Activated naive CD4-positive, alpha-beta T cell treated with anti-CD3 and anti-CD28 coated beads, Interleukin-2, amount 10 ng/mL, durations not matched to agents 7 days and 5 days (primary cell): ENCODE measurements around the gene NELL1.
"Not testable (repeated sequence)": the region's sequence is repeated elsewhere in the genome, so short reads cannot be mapped to it uniquely, and the experiment has no call there.

Experiments used
- CTCF ChIA-PET: fragments of 350-600 bp; sonication (Branson Sonifier 250); formaldehyde crosslinking; loops from one replicate; lab custom pipeline; 2021; ENCODE audit warnings: antibody characterized with exemption; lab: Charles Lee
- DNase-seq: peaks from one replicate; pipeline ENCODE4 v3.0.0-alpha.2; 2020
- H3K27ac Mint-ChIP-seq: one replicate; pipeline ENCODE4 v1.8.0; 2021; ENCODE audit warnings: mild to moderate bottlenecking, moderate library complexity, mixed read lengths
- H3K27me3 Mint-ChIP-seq: one replicate; pipeline ENCODE4 v1.8.0; 2021; ENCODE audit warnings: mild to moderate bottlenecking, mixed read lengths
- H3K36me3 Mint-ChIP-seq: one replicate; pipeline ENCODE4 v1.8.0; 2021; ENCODE audit warnings: mixed read lengths
- H3K4me1 Mint-ChIP-seq: one replicate; pipeline ENCODE4 v1.8.0; 2021; ENCODE audit warnings: mixed read lengths
- H3K4me3 Mint-ChIP-seq: one replicate; pipeline ENCODE4 v1.8.0; 2021; ENCODE audit warnings: mild to moderate bottlenecking, moderate library complexity, mixed read lengths
- H3K9me3 Mint-ChIP-seq: one replicate; pipeline ENCODE4 v1.8.0; 2021; ENCODE audit warnings: mixed read lengths

The NELL1 gene

GRCh38 chr11:21122523-21122922 is 453.1 kb downstream of the NELL1 start:
- no peaks in the 10 kb centered on the region for H3K4me1 Mint-ChIP-seq
- no peaks in the 10 kb centered on the region for H3K36me3 Mint-ChIP-seq
- CTCF ChIA-PET: no interaction called here
- H3K9me3 Mint-ChIP-seq: no peaks in the 10 kb centered on the region
- DNase-seq: no peak
- H3K27me3 Mint-ChIP-seq: no peaks in the 10 kb centered on the region
- no peak overlapping the region for H3K4me3 Mint-ChIP-seq
- H3K27ac Mint-ChIP-seq: no peak overlapping the region

DNA sequence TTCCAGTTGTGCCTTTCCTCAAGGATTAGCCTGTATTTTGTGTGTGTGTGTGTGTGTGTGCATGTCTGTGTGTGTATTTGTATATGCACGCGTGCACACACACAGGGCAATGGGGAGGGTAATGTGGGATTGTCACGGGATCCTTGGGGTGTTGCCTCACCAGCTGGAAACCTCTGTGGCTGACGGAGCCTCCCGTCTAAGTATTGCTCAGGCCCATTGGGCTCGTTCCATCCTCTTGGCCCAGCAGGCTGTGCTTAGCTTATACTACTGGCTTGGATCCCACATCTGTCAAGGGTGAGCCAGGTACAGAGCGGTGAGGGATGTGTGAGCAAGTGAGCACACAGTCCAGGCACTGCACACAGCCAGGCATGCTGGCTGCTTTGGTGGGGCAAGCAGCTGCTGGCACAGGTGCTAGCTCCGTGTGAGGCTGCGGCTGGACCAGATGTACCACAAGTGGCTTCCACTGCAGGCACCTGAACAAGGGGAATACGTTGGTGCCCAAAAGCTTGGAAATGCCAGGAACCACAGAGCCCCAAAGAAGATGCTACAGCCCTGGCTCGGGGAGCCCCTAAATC is 462.8 kb downstream of the NELL1 start:
- Mint-ChIP-seq H3K4me3 (no peak overlapping the region), H3K27me3 (no peaks in the 10 kb centered on the region), H3K27ac (no peak overlapping the region), H3K9me3 (no peaks in the 10 kb centered on the region), H3K36me3 (no peaks in the 10 kb centered on the region), H3K4me1 (no peaks in the 10 kb centered on the region)
- no peak for DNase-seq
- CTCF ChIA-PET: no interaction called here

DNA sequence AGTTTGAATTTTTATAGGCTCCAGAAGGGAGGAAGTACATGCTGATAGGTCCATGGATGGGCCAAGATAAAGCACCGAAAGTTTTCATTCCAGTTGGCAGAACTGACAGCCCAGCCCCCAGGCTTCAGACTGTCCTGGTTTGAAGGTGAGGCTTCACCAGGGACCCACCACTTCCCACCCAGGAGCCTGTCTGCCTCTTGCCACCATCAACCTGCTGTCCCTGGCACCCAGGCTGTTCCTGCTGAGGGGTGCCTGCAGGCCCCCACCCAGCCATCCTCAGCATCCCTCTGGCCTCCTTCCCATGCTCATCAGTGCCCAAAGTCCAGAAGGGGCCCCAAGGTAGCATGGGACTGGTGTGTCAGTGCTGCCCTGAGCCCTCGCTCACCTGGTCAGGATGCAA is 463.9 kb downstream of the NELL1 start:
- no peaks in the 10 kb centered on the region for H3K4me1 Mint-ChIP-seq
- H3K4me3 Mint-ChIP-seq: no peak overlapping the region
- CTCF ChIA-PET: no interaction called here
- no peaks in the 10 kb centered on the region for H3K27me3 Mint-ChIP-seq
- no peaks in the 10 kb centered on the region for H3K9me3 Mint-ChIP-seq
- H3K36me3 Mint-ChIP-seq: no peaks in the 10 kb centered on the region
- DNase-seq: no peak
- H3K27ac Mint-ChIP-seq: no peak overlapping the region

DNA sequence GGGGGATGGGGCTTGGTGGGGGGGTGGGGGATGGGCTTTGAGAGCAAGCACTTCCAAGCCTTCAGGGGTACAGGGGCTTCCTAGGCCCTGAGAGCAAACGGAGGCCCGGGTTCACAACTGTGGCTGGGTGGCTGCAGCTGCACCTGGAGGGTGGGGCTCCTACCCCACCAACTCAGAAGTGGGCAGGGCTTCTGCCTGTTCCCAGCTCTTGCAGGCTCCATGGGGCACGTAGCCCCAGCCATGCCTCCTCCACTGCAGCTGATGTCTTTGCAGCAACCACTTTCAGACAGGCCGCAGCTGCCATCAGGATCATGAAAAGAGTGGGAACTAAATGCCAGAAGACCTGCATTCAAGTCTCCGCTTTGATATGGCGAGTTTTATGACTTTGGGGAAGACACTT is 464.3 kb downstream of the NELL1 start:
- CTCF ChIA-PET: no interaction called here
- no peak for DNase-seq
- Mint-ChIP-seq H3K27me3 (no peaks in the 10 kb centered on the region), H3K36me3 (no peaks in the 10 kb centered on the region), H3K4me3 (no peak overlapping the region), H3K9me3 (no peaks in the 10 kb centered on the region), H3K27ac (no peak overlapping the region), H3K4me1 (no peaks in the 10 kb centered on the region)

DNA sequence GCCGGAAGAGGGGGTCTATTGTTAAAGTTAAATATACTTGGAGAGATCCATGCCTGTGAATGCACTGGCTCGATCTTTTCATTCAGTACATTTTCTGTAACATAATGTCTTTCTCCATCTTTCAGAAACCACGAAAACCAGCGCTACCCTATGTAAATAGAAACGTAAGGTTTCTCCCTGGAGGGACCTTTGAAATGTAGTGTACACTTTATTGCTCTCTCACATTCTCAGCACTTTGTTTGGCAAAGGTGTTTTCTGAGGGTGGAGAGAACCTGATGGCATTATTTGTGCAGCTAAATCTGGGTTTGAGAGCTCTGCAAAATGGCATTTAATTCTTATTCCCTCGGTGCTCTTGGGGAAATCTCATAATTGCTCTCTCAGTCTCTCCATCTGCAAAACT is 468.4 kb downstream of the NELL1 start:
- Mint-ChIP-seq H3K4me3 (no peak overlapping the region), H3K27me3 (no peaks in the 10 kb centered on the region), H3K9me3 (no peaks in the 10 kb centered on the region), H3K36me3 (no peaks in the 10 kb centered on the region), H3K4me1 (no peaks in the 10 kb centered on the region), H3K27ac (no peak overlapping the region)
- CTCF ChIA-PET: no interaction called here
- DNase-seq: no peak

GRCh38 chr11:21141557-21141956 is 472.2 kb downstream of the NELL1 start:
- H3K4me3 Mint-ChIP-seq, DNase-seq, H3K27me3 Mint-ChIP-seq, H3K4me1 Mint-ChIP-seq, CTCF ChIA-PET, H3K9me3 Mint-ChIP-seq, H3K36me3 Mint-ChIP-seq, H3K27ac Mint-ChIP-seq: not testable (repeated sequence)

DNA sequence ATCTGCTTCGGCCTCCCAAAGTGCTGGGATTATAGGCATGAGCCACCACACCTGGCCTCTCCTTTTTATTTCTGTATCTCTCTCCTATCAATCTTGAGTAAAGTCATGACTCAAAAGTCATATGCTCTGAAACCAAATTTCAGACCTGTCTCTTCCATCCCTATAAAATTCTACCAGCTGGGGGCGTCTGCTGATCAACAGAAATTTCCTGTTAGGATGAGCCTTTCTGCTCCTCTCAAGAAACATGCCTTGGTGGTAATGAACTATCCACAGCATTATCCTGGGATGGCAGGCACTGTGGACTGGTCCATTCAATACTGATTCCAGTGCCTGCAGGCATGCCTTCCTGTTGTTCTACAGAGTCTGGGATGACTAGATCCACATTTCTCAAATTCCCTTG is 472.6 kb downstream of the NELL1 start:
- no peaks in the 10 kb centered on the region for H3K4me1 Mint-ChIP-seq
- H3K9me3 Mint-ChIP-seq: peaks cover 4% of the 10 kb centered on the region
- no peaks in the 10 kb centered on the region for H3K36me3 Mint-ChIP-seq
- H3K27ac Mint-ChIP-seq: no peak overlapping the region
- CTCF ChIA-PET: no interaction called here
- no peak overlapping the region for H3K4me3 Mint-ChIP-seq
- DNase-seq: no peak
- H3K27me3 Mint-ChIP-seq: no peaks in the 10 kb centered on the region

DNA sequence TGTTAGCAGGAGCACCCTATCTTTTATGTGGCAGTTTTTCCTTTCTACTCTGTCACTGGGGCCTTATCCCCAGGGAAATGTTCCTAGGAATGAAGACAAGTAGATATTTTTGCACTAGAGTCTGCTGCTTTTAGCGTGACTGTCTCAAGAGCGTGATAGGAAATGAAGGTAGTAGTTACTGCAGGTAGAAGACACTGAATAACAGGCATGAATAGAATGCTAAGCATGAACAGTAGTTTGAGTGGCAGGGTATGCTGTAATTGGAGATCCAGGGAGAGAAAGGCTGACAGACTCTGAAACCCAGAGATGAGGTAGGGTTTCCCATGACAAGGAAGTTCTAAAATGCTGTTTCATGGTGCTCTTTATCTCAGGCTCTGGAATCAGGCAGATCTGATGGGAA is 475.1 kb downstream of the NELL1 start:
- H3K9me3 Mint-ChIP-seq: peaks cover 6% of the 10 kb centered on the region
- H3K4me3 Mint-ChIP-seq: no peak overlapping the region
- DNase-seq: no peak
- no peak overlapping the region for H3K27ac Mint-ChIP-seq
- no peaks in the 10 kb centered on the region for H3K4me1 Mint-ChIP-seq
- CTCF ChIA-PET: no interaction called here
- no peaks in the 10 kb centered on the region for H3K27me3 Mint-ChIP-seq
- H3K36me3 Mint-ChIP-seq: no peaks in the 10 kb centered on the region

DNA sequence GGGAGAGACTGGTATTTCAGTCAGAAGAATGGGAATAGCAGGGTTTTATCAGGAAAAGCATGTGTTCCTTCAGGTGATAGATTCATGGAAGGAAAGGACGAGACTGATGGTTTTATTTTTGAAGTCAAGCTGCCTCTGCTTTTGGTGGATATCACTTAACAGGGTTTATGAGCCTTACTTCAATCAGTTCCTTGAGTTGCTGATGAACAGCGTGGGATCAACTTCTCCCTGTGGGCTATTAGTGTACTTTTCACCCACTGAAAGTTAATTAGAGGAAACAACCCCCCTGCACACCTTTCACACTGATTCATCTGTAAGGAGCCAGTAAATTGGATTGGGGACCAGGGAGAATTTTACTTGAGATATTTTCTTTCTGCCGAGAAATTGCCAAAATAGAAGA is 479.0 kb downstream of the NELL1 start:
- H3K4me3 Mint-ChIP-seq: no peak overlapping the region
- DNase-seq: no peak

DNA sequence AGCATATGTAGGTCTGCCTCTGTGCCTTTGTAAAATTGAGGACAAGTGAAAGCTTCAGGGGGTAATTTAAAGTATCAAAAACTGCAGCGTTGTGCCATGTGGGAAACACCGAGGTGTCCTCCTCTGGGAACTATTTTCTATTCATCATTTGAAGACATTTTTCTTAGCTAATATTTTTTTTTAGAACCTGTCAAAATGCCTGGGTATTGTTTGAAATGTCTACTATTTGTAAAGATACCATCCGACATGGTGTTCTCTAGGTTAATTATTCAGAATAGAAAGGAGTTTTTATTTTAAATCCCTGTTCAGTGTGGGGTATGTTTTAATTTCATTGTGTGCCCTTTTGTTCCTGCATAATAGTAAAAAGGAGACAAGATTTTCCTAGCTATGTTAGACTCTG is 490.8 kb downstream of the NELL1 start:
- H3K27me3 Mint-ChIP-seq: no peaks in the 10 kb centered on the region
- CTCF ChIA-PET: no interaction called here
- no peak overlapping the region for H3K27ac Mint-ChIP-seq
- H3K36me3 Mint-ChIP-seq: no peaks in the 10 kb centered on the region
- DNase-seq: no peak
- no peaks in the 10 kb centered on the region for H3K9me3 Mint-ChIP-seq
- no peaks in the 10 kb centered on the region for H3K4me1 Mint-ChIP-seq
- H3K4me3 Mint-ChIP-seq: no peak overlapping the region

More for the DNA sequence above, 479.0 kb downstream of the NELL1 start:
- H3K27ac Mint-ChIP-seq: no peak overlapping the region
- H3K9me3 Mint-ChIP-seq: peaks cover 11% of the 10 kb centered on the region
- CTCF ChIA-PET: no interaction called here
- no peaks in the 10 kb centered on the region for H3K4me1 Mint-ChIP-seq
- H3K36me3 Mint-ChIP-seq: no peaks in the 10 kb centered on the region
- no peaks in the 10 kb centered on the region for H3K27me3 Mint-ChIP-seq

GRCh38 chr11:21169639-21170038 is 500.3 kb downstream of the NELL1 start:
- no peak overlapping the region for H3K4me3 Mint-ChIP-seq
- no peaks in the 10 kb centered on the region for H3K4me1 Mint-ChIP-seq
- H3K27me3 Mint-ChIP-seq: no peaks in the 10 kb centered on the region
- H3K27ac Mint-ChIP-seq: no peak overlapping the region
- H3K36me3 Mint-ChIP-seq: no peaks in the 10 kb centered on the region
- no peaks in the 10 kb centered on the region for H3K9me3 Mint-ChIP-seq
- no peak for DNase-seq
- CTCF ChIA-PET: no interaction called here

DNA sequence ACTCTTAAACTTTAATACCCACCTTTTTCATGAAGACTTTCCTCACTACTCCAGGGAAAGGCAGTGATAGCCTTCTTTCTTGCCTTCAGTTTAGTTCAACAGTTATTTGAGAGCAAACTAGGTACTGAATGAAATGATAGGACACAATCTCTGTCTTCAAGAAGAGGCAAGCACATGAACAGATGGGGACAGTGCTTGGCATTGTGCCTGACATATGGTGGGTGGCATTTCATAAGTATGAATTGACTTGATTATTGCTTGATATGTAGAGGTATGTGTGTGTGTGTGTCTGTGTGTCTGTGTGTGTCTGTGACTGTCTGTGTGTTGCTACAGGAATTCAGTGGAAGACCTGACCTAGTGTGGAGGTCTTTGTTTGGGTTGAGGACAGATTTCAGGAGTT is 504.1 kb downstream of the NELL1 start:
- no peak for DNase-seq
- no peak overlapping the region for H3K27ac Mint-ChIP-seq
- CTCF ChIA-PET: no interaction called here
- no peaks in the 10 kb centered on the region for H3K4me1 Mint-ChIP-seq
- no peak overlapping the region for H3K4me3 Mint-ChIP-seq
- no peaks in the 10 kb centered on the region for H3K27me3 Mint-ChIP-seq
- H3K9me3 Mint-ChIP-seq: peaks cover 2% of the 10 kb centered on the region
- H3K36me3 Mint-ChIP-seq: no peaks in the 10 kb centered on the region

DNA sequence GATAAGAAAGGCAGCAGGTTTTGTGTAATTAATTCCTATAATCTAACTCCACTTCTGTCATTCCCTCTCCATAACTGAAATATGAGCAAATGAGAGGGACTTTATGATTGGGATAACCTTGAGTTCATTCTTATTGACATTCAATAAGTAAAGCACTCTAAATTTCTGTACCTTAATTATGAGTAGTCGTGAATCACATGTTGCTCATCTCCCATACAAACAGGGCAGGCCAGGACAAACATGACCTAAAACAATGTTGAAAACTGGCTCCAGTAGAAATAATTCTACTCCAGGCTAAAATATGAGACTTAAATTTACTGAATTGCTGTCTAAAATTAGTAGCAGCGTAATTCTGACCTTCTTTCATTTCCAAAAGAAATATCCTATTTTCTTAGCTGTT is 505.4 kb downstream of the NELL1 start:
- no peak for DNase-seq
- H3K4me3 Mint-ChIP-seq: no peak overlapping the region
- no peaks in the 10 kb centered on the region for H3K4me1 Mint-ChIP-seq
- H3K9me3 Mint-ChIP-seq: peaks cover 2% of the 10 kb centered on the region
- no peaks in the 10 kb centered on the region for H3K27me3 Mint-ChIP-seq
- CTCF ChIA-PET: no interaction called here
- H3K27ac Mint-ChIP-seq: no peak overlapping the region
- H3K36me3 Mint-ChIP-seq: no peaks in the 10 kb centered on the region

- DNase-seq: no peak
- no peaks in the 10 kb centered on the region for H3K4me1 Mint-ChIP-seq
- H3K27me3 Mint-ChIP-seq: no peaks in the 10 kb centered on the region
- no peak overlapping the region for H3K4me3 Mint-ChIP-seq
- CTCF ChIA-PET: no interaction called here
- no peaks in the 10 kb centered on the region for H3K36me3 Mint-ChIP-seq
- no peak overlapping the region for H3K27ac Mint-ChIP-seq
- peaks cover 2% of the 10 kb centered on the region for H3K9me3 Mint-ChIP-seq
These were observed 508.0 kb downstream of the NELL1 start for GRCh38 chr11:21177379-21177778.

DNA sequence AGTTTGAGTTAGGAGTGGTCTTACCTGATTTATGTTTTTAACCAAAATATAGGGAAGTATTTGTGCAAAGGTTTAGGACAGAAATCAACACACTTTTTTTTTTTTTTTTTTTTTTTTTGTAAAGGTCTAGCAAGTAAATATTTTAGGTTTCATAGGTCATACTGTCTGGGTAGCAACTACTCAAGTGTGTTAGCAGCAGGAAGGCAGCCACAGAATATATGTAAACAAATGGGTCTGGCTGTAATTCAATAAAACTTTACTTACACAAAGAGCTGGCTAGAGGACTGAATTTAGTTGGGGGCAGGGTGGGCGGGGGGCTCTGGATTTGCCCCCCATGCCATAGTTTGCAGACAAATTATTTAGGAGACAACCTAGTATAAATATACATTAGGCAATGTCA is 510.4 kb downstream of the NELL1 start:
- Mint-ChIP-seq H3K4me1 (no peaks in the 10 kb centered on the region), H3K27ac (no peak overlapping the region), H3K36me3 (no peaks in the 10 kb centered on the region), H3K4me3 (no peak overlapping the region), H3K27me3 (no peaks in the 10 kb centered on the region), H3K9me3 (peaks cover 2% of the 10 kb centered on the region)
- CTCF ChIA-PET: no interaction called here
- DNase-seq: no peak

DNA sequence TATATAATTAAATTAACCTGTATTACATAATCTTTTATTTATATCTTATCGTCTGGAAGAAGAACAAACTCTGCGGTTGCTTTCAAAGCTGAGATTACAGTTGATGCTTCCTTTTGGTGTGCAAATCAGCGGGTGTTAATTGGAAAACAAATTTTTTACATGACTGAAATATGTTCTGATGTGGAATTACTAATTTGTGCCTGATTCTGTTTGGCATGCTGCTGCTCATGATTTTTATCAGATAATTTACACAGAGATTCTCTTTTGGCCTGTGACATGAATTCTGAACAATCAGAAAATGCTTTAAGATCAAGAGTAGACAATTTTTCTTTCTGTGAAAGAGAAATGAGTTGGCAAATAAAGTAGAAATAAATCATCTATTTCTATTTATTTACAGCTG is 510.8 kb downstream of the NELL1 start:
- CTCF ChIA-PET: no interaction called here
- no peak overlapping the region for H3K4me3 Mint-ChIP-seq
- no peak for DNase-seq
- peaks cover 4% of the 10 kb centered on the region for H3K9me3 Mint-ChIP-seq
- no peaks in the 10 kb centered on the region for H3K4me1 Mint-ChIP-seq
- H3K36me3 Mint-ChIP-seq: no peaks in the 10 kb centered on the region
- H3K27ac Mint-ChIP-seq: no peak overlapping the region
- H3K27me3 Mint-ChIP-seq: no peaks in the 10 kb centered on the region
